Astrocyte of the cerebellum (primary cell): ENCODE results near the gene C4A.
"Not testable (repeated sequence)": the region's sequence is repeated elsewhere in the genome, so short reads cannot be mapped to it uniquely, and the experiment has no call there.

ENCODE experiments used
- DNase-seq: peaks from one replicate; pipeline ENCODE4 v3.0.0-alpha.2; 2011; ENCODE audit warnings: low read depth
- H3K4me3 ChIP-seq: 2 replicates; pipeline ENCODE4 v1.5.1; 2011; ENCODE audit warnings: mild to moderate bottlenecking, low read depth, low read length, moderate library complexity
- in situ Hi-C: cut with HindIII; loops from 2 replicates; pipeline ENCODE4 v1.10.0; 2017; ENCODE audit warnings: low sequenced_read_pairs
- TF ChIP-seq, protein P1 (sequence below): IDR thresholded peaks from 2 replicates; pipeline ENCODE4 v1.5.1; 2012; ENCODE audit warnings: low read length, low read depth, moderate library complexity, mild to moderate bottlenecking; ENCODE audit errors: missing control alignments

C4A gene

GRCh38 chr6:32045811-32046449 is 64.1 kb downstream of the C4A start:
- no peak for DNase-seq
- TF ChIP-seq, protein P1, sequence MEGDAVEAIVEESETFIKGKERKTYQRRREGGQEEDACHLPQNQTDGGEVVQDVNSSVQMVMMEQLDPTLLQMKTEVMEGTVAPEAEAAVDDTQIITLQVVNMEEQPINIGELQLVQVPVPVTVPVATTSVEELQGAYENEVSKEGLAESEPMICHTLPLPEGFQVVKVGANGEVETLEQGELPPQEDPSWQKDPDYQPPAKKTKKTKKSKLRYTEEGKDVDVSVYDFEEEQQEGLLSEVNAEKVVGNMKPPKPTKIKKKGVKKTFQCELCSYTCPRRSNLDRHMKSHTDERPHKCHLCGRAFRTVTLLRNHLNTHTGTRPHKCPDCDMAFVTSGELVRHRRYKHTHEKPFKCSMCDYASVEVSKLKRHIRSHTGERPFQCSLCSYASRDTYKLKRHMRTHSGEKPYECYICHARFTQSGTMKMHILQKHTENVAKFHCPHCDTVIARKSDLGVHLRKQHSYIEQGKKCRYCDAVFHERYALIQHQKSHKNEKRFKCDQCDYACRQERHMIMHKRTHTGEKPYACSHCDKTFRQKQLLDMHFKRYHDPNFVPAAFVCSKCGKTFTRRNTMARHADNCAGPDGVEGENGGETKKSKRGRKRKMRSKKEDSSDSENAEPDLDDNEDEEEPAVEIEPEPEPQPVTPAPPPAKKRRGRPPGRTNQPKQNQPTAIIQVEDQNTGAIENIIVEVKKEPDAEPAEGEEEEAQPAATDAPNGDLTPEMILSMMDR: no peak
- no peak overlapping the region for H3K4me3 ChIP-seq
- in situ Hi-C loops: no loop called here

DNA sequence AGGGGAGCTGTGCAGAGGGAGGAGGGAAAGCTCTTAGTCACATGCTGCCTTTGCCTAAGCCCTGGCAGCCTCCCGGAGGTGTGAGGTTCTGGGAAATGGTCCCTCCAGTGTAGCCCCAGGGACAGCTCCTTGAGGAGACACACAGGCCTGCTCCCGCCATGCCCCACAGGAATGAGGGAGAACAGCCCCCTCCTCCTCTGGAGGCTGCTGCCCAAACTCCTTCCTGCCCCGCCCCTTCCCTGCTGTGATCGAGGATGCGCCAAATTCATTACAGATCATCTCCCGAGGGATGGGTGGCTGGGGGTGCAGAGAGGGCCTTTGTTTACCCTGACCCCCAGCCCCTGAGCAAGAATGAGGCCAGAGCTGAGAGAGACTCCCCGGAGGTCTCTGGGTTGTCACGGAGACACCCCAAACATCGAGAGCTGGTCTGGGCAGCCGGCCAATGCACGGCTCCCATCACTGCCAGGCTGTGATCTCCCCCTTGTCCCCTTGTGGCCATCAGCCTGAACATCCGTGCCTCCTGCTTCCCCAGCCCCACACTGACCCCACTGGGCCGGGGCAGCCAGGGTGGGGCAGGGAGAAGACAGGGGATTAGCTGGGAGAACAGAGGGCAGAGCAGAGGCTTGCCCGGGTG is 64.7 kb downstream of the C4A start:
- no peak overlapping the region for H3K4me3 ChIP-seq
- DNase-seq: no peak
- TF ChIP-seq, protein P1: no peak
- in situ Hi-C loops: no loop called here

DNA sequence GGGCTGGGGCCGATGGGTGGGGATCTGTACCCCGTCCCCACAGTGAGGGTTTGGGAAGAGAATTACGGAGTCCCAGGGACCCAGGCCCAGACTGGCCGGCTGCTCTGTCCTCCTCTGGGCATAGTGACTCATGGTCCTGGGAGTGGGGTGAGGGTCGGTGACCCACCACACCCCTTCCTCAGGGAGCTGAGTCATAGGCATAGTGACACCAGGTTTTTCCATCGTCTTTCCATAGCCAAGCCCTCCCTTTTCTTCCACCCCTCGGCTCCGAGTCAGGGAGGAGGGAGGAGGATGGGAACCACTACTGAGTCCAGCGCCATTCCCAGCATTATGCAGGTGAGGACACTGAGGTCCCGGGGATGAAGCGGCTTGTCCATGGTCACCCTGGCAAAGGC is 65.2 kb downstream of the C4A start:
- no peak for DNase-seq
- in situ Hi-C loops: no loop called here
- TF ChIP-seq, protein P1: no peak
- H3K4me3 ChIP-seq: no peak overlapping the region

- in situ Hi-C loops: no loop called here
- H3K4me3 ChIP-seq: no peak overlapping the region
- DNase-seq: no peak
- TF ChIP-seq, protein P1: no peak
These were observed 65.6 kb downstream of the C4A start for GRCh38 chr6:32047539-32047854.

- DNase-seq: no peak
- H3K4me3 ChIP-seq: no peak overlapping the region
- in situ Hi-C loops: no loop called here
- TF ChIP-seq, protein P1: peak; percentile 75
These were observed 66.3 kb downstream of the C4A start for GRCh38 chr6:32047855-32048766.

DNA sequence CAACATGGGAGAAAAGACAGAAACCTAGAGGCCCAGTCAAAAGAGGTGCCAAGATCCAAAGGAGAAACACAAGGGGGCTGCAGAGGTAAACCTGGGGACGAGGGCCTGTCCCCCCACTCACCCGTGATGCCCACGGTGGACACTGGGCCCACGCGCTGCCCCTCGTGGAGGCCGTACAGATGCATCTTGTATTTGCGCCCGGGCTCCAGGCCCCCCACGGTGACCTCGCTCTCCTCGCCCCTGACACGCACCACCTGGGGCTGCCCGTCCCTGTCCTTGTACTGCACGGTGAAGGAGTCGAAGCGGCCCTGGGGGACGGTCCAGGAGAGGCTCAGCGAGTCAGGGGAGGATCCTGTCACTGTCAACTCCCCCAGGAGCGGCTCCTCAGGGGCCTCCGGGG is 67.3 kb downstream of the C4A start:
- H3K4me3 ChIP-seq, DNase-seq, in situ Hi-C loops: not testable (repeated sequence)

DNA sequence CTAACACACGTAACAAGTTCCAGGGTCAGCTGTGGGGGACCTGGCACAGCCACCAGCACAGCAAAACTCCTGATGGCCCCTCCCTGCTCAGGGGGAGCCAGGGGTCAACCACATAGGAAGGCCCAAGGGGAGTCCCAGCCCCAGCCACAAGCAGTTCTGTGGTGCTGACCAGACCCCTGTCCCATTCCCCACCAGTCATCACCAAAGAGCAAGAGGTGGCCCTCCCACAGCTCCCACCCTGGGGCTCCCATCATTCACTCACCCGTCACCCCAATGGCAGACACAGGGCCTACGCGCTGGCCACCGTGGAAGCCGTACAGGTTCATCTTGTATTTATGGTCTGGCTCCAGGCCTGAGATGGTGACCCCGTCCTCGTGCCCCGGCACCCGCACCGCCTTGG is 67.9 kb downstream of the C4A start:
- DNase-seq, in situ Hi-C loops, H3K4me3 ChIP-seq: not testable (repeated sequence)
